Measurements from ENCODE around the gene PTPRCAP. TPM values are rescaled to one million over a fixed set of nuclear protein-coding genes. Genes with fewer than 3 reads are reported as not detected.

Gene PTPRCAP
- total and polyA plus RNA-seq, 4 donors: 2.9 to 6.2 (median 4.5) TPM

DNA sequence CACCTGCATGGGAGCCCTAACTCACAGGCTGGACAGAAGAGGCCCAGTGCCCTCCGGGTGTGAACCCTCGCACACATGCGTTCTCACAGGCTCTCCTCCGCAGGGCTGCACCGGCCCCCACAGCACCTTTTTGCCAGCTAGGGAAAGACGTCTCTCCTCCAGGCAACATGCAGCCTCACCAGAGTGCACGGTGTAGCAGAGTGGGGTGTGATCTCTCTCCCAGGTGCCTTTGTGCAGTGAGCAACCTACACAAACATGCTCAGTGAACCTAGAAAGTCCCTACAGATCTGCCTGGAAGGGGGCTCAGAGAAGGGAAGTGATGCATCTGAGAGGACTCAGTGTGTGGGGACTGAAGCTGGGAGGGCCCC is 25.7 kb downstream of the PTPRCAP start:
- H3K27ac ChIP-seq (ENCODE audit: low read depth in 1 of 2, low read length in 2 of 2): no peak overlapping the region
- DNase-seq (ENCODE audit: low spot score): no peak
- H3K36me3 ChIP-seq (ENCODE audit: control insufficient read depth in 4 of 4, insufficient read depth in 3 of 4, low read depth in 1 of 4, low read length in 3 of 4): no peaks in the 10 kb centered on the region
- H3K9ac ChIP-seq (ENCODE audit: low read depth in 1 of 2, low read length in 2 of 2): no peak overlapping the region
- TF ChIP-seq SP1 (IDR thresholded peaks at IDR 0.05) (no peak), MAX (IDR thresholded peaks at IDR 0.05) (no peak), YY1 (IDR thresholded peaks at IDR 0.05) (no peak), RAD21 (IDR thresholded peaks at IDR 0.05) (no peak), FOXA1 (IDR thresholded peaks at IDR 0.05) (no peak), EGR1 (IDR thresholded peaks at IDR 0.05; ENCODE audit: low read depth in 2 of 2) (no peak), ZBTB33 (IDR thresholded peaks at IDR 0.05) (no peak), NR2F2 (IDR thresholded peaks at IDR 0.05) (no peak), RXRA (IDR thresholded peaks at IDR 0.05) (no peak)
- H3K4me3 ChIP-seq (ENCODE audit: low read depth in 1 of 3, low read length in 3 of 3): no peak overlapping the region
- peaks cover 0 to 5% (median 3%) of the 10 kb centered on the region in 4 donors for H3K4me1 ChIP-seq (ENCODE audit: control insufficient read depth in 4 of 4, insufficient read depth in 4 of 4, low read length in 3 of 4)
- H3K9me3 ChIP-seq (ENCODE audit: control insufficient read depth in 4 of 4, low read length in 3 of 4): no peaks in the 10 kb centered on the region
- no peaks in the 10 kb centered on the region for H3K27me3 ChIP-seq (ENCODE audit: control insufficient read depth in 4 of 4, insufficient read depth in 4 of 4, low read length in 3 of 4)
- WGBS: 58% methylated on average over 7 of the region's 7 CpGs

GRCh38 chr11:67410984-67411784 is 26.3 kb downstream of the PTPRCAP start:
- Histone ChIP-seq H3K9me3 (ENCODE audit: control insufficient read depth in 4 of 4, low read length in 3 of 4) (no peaks in the 10 kb centered on the region), H3K4me3 (ENCODE audit: low read depth in 1 of 3, low read length in 3 of 3) (no peak overlapping the region), H3K36me3 (ENCODE audit: control insufficient read depth in 4 of 4, insufficient read depth in 3 of 4, low read depth in 1 of 4, low read length in 3 of 4) (no peaks in the 10 kb centered on the region), H3K27ac (ENCODE audit: low read depth in 1 of 2, low read length in 2 of 2) (no peak overlapping the region), H3K27me3 (ENCODE audit: control insufficient read depth in 4 of 4, insufficient read depth in 4 of 4, low read length in 3 of 4) (no peaks in the 10 kb centered on the region), H3K4me1 (ENCODE audit: control insufficient read depth in 4 of 4, insufficient read depth in 4 of 4, low read length in 3 of 4) (peaks cover 0 to 5% (median 3%) of the 10 kb centered on the region in 4 donors), H3K9ac (ENCODE audit: low read depth in 1 of 2, low read length in 2 of 2) (no peak overlapping the region)
- TF ChIP-seq RXRA (IDR thresholded peaks at IDR 0.05): no peak
- TF ChIP-seq FOXA1 (IDR thresholded peaks at IDR 0.05): no peak
- no peak for TF ChIP-seq REST (IDR thresholded peaks at IDR 0.05)
- 68% methylated on average over 17 of the region's 17 CpGs for WGBS
- DNase-seq (ENCODE audit: low spot score): no peak

DNA sequence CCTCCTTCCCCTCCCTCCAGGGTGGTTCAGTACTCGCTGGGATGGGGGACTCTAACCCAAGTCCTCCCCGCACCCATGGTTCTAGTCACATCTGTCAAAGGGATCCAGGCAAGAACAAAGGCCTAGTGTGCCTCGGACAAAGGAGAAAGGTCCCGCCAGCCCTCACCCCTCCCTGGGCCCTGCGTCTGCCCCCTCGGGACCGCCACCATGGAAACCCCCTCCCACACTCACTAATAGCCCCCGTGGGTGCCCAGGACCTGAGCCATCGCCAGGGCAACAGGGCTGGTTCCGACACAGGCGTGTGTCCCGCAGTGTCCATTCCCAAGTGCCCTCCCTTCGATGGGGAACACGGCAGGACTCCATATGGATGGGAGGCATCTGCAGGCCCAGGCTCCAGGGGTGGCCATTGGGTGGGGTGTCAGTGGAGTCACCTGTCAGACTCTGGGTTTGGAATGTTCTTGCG is 27.1 kb downstream of the PTPRCAP start:
- no peak for DNase-seq (ENCODE audit: low spot score)
- H3K27ac ChIP-seq (ENCODE audit: low read depth in 1 of 2, low read length in 2 of 2): no peak overlapping the region
- H3K4me1 ChIP-seq (ENCODE audit: control insufficient read depth in 4 of 4, insufficient read depth in 4 of 4, low read length in 3 of 4): peaks cover 0 to 7% (median 1%) of the 10 kb centered on the region in 4 donors
- 68% methylated on average over 15 of the region's 15 CpGs for WGBS
- H3K9ac ChIP-seq (ENCODE audit: low read depth in 1 of 2, low read length in 2 of 2): no peak overlapping the region
- no peak overlapping the region for H3K4me3 ChIP-seq (ENCODE audit: low read depth in 1 of 3, low read length in 3 of 3)
- H3K9me3 ChIP-seq (ENCODE audit: control insufficient read depth in 4 of 4, low read length in 3 of 4): no peaks in the 10 kb centered on the region
- TF ChIP-seq FOXA2 (IDR thresholded peaks at IDR 0.05) (no peak), NR2F2 (IDR thresholded peaks at IDR 0.05) (no peak), HNF4A (conservative IDR thresholded peaks at IDR 0.05) (no peak), SP1 (IDR thresholded peaks at IDR 0.05) (no peak), RAD21 (IDR thresholded peaks at IDR 0.05) (no peak), GABPA (IDR thresholded peaks at IDR 0.05 in 1 of 2, conservative IDR thresholded peaks at IDR 0.05 in 1 of 2) (no peak), ZBTB33 (IDR thresholded peaks at IDR 0.05) (no peak), HNF4G (IDR thresholded peaks at IDR 0.05) (no peak)
- TF ChIP-seq, protein P1, sequence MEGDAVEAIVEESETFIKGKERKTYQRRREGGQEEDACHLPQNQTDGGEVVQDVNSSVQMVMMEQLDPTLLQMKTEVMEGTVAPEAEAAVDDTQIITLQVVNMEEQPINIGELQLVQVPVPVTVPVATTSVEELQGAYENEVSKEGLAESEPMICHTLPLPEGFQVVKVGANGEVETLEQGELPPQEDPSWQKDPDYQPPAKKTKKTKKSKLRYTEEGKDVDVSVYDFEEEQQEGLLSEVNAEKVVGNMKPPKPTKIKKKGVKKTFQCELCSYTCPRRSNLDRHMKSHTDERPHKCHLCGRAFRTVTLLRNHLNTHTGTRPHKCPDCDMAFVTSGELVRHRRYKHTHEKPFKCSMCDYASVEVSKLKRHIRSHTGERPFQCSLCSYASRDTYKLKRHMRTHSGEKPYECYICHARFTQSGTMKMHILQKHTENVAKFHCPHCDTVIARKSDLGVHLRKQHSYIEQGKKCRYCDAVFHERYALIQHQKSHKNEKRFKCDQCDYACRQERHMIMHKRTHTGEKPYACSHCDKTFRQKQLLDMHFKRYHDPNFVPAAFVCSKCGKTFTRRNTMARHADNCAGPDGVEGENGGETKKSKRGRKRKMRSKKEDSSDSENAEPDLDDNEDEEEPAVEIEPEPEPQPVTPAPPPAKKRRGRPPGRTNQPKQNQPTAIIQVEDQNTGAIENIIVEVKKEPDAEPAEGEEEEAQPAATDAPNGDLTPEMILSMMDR (IDR thresholded peaks at IDR 0.05; ENCODE audit: low read depth, low read length, missing input control): no peak
- no peaks in the 10 kb centered on the region for H3K27me3 ChIP-seq (ENCODE audit: control insufficient read depth in 4 of 4, insufficient read depth in 4 of 4, low read length in 3 of 4)
- H3K36me3 ChIP-seq (ENCODE audit: control insufficient read depth in 4 of 4, insufficient read depth in 3 of 4, low read depth in 1 of 4, low read length in 3 of 4): no peaks in the 10 kb centered on the region

Data from liver (tissue), 9 donors.